GM12874 (cell line): ENCODE data around the gene HEMK1.

Experiments
- TF ChIP-seq, protein P1 (sequence below): IDR thresholded peaks from 2 replicates; pipeline ENCODE4 v1.5.1; 2011; ENCODE audit warnings: low read depth, mild to moderate bottlenecking, control low read depth, low read length, moderate library complexity; ENCODE audit not compliant: insufficient read depth

HEMK1 gene

DNA sequence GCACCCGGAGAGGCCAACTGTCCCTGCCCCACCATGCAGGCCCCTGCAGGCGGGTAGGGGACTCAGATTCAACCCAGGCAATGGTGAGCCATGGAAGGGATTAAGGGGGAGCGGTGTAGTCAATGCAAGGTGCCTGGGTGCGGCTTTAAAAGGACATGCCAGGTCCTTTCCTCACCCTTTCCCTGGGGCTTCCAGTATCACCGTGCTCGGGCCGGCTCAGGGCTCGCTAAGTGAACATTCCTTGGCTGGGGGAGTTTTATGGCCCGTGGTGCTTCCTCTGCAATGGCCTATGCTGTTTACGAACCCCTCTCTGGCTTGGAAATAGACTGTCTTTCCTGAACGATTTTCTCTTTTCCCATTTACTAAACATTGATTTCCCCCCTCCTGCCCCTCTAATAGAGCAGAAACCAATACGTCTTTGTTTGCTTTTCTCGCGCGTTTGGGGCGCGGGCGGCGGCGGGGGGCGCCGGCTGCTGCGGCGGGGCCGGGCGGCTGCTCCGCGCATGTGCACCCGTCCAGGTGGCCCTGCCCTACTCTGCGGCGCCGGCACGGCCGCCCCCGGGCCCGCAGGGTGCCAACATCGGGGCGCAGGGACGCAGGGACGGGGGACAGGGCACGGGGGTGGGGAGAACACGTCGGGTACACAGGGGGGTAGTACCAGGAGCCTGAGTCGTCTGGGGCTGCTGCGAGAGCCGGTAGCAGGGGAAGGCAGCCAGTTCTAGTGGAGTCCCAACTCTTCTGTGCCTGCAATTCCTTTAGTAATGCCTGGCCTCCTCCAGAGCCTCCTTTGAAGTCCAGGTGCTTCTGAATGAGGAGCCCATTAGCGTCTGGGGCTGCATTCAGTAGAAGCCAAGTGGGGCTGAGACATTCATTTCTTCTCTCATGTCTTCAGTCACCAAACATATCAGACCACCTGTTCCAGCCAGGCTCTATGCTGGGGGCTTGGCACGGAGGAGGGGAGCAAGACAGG lies 39.0 kb upstream of the HEMK1 start:
- TF ChIP-seq, protein P1, sequence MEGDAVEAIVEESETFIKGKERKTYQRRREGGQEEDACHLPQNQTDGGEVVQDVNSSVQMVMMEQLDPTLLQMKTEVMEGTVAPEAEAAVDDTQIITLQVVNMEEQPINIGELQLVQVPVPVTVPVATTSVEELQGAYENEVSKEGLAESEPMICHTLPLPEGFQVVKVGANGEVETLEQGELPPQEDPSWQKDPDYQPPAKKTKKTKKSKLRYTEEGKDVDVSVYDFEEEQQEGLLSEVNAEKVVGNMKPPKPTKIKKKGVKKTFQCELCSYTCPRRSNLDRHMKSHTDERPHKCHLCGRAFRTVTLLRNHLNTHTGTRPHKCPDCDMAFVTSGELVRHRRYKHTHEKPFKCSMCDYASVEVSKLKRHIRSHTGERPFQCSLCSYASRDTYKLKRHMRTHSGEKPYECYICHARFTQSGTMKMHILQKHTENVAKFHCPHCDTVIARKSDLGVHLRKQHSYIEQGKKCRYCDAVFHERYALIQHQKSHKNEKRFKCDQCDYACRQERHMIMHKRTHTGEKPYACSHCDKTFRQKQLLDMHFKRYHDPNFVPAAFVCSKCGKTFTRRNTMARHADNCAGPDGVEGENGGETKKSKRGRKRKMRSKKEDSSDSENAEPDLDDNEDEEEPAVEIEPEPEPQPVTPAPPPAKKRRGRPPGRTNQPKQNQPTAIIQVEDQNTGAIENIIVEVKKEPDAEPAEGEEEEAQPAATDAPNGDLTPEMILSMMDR, result no peak

DNA sequence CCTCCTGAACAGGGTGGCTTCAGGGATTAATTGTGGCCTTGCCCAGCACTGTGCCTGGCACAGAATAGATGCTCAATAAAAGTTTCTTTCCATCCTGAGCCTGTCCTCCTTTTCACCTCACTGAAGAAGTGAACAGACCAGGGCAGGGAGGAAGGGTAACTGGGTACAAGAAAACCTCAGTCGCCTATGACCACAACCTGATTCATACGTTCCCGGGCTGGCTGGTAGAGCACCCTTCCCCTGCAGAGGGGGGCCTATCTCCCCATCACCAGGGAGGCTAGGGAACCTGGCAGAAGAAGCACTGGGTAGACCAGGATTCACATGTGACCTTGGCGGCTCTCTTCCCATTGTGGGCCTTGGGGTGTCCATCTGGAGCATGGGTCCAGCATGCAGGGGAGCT lies 38.1 kb upstream of the HEMK1 start:
- TF ChIP-seq, protein P1, result no peak

DNA sequence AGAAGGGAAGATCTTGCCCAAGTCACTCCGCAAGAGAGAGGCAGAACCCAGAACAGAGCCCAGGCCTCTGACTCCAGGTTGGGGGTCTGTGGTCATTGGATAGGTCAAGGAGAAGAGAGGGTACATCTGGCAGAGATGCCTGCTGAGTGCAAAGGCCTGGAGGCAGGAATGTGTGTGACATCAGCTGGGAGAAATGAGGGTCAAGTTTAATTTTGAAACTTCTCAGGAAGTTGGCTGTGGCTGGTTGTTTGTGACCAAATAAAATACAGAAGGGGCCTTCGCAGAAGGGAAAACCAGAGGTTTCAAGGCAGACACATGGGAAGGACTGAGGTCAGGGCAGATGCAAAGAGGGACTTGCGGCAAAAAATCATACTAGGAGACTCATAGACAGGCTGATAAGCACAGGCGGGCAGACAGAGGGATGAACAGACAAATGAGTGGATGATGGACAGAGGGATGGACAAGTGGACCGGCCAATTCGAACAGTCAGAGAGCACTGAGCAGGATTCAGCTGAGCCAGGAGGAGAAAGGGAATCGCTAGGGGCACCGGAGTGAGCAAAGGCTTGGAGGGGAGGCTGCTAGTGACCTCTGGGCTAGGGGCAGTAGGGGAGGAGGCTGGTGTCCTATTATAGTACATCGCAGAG lies 37.1 kb upstream of the HEMK1 start:
- TF ChIP-seq, protein P1, result no peak

DNA sequence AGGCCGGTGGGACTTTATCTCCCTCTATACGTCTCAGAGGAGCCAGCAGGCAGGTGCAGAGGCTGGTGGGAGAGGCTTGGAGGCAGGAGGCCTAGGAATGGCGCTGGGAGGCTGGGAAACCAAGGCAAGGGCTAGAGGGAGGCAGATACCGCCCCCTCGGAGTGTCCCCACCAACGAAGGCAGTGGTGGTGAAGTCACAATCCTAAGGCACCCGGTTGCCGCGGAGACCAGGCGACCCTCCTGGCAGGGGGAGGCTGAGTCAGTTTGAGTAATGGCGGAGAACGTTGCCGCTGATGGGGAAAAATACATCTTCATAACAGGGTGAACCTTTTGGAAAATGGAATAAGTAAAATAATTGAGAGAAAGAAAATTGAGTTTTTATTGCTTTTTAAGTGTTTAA lies 36.0 kb upstream of the HEMK1 start:
- TF ChIP-seq, protein P1, result no peak

DNA sequence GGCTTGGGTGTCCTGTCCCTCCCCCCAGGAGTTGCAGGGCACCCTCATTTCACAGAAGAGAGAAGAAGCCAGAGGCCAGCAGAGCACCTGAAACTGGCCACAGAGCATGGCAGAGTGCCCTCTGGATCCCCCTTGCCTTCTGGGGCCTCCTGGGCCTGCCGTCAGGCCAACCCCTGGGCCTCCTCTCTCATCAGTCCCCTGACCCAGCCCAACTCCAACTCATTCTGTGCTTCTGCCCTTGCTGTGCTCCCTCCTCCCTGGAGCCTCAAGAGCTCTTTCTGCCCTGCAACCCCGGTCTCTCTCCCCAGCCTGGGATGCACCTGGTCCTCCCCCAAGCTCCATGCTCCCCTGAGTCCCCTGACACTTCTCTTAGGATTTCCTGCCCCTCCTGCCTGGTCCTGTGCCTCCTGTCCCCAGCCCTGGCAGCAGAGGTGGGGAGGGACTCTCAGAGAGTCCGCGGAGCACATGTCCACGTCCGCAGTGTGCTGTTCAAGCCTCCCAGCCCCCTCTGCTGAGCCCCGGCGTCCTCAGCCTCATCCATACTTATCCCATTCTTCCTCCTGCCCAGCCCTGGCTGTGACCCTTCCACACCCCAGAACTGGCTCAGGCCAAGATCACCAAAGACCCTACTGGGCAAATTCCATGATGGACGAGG lies 35.4 kb upstream of the HEMK1 start:
- TF ChIP-seq, protein P1, result no peak

DNA sequence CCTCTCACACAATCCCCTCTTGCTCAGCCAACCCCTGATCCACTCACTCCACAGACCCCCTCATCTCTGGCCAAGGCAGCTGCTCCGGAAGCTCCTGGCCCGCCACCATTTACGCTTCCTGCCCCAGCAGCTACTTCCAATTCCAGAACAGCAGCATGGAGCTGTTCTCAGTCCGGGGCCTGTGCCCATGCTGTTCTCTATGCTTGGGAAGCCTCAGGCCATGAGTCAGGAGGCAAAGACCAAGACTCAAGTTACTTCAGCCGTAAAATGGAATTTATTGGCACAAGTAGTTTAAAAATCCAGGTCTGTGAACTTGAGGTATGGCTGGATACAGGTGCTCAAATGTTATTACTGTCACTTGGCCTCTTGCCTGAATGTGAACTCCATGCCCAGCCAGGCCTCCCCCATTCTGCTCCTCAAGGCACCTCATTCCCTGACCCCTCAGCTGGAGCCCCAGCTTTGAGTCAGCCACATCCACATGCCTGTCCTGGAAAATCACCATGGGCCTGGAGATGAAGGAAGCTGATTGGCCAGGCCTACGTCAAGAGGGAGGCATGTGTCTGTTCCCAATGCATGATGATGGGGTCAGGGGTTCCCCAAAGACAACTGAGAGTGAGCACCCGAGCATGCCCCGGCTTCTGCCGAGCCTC lies 34.5 kb upstream of the HEMK1 start:
- TF ChIP-seq, protein P1, result no peak
